Caco-2 (cell line): ENCODE results near the gene RPL37A. TPM values are rescaled to one million over a fixed set of nuclear protein-coding genes. Genes with fewer than 3 reads are reported as not detected.
A peak's percentile ranks its signal among the peaks of the same experiment; 100 is the strongest.

Source experiments
- Bru-seq: library from RNA; stranded (reverse); fragments of 400-500 nt; gene quantifications from one replicate; lab custom pipeline; 2021; lab: Mats Ljungman, UMichigan
- BruChase-seq, 2 experiments: library from RNA; stranded (reverse); fragments of 400-500 nt; gene quantifications; one replicate each; lab custom pipeline; 2021; lab: Mats Ljungman, UMichigan
- BruUV-seq: library from RNA; stranded (reverse); fragments of 400-500 nt; replicated peaks from 2 replicates; lab custom pipeline; 2021; lab: Mats Ljungman, UMichigan
- CTCF ChIA-PET: fragments of 300-600 bp; sonication (Branson Sonifier 250); formaldehyde crosslinking; loops from one replicate; lab custom pipeline; 2022; ENCODE audit warnings: antibody characterized with exemption; lab: Charles Lee
- POLR2A ChIA-PET: fragments of 300-600 bp; sonication (Branson Sonifier 250); formaldehyde crosslinking; loops from one replicate; lab custom pipeline; 2022; ENCODE audit warnings: antibody characterized with exemption; lab: Charles Lee
- DNase-seq, 2 experiments: peaks; one replicate each; pipeline versions ENCODE4 v3.0.0 to v3.0.0-alpha.2; 2020 to 2022
- H3K27me3 ChIP-seq: replicated peaks from 2 replicates; pipeline ENCODE4 v1.6.0; 2011; ENCODE audit warnings: low read length; ENCODE audit not compliant: control insufficient read depth, insufficient read depth
- H3K36me3 ChIP-seq: 2 replicates; pipeline ENCODE4 v1.5.1; 2011; ENCODE audit warnings: low read length; ENCODE audit not compliant: control insufficient read depth, insufficient read depth
- H3K4me1 ChIP-seq: fragments of 250-450 bp; sonication (Bioruptor Pico); 2 replicates; pipeline ENCODE4 v1.5.1; 2020; ENCODE audit warnings: mild to moderate bottlenecking
- H3K4me3 ChIP-seq: 2 replicates; pipeline ENCODE4 v1.5.1; 2011; ENCODE audit warnings: low read depth, mild to moderate bottlenecking, control low read depth, low read length
- H3K9me3 ChIP-seq: fragments of 250-450 bp; sonication (Bioruptor Pico); 2 replicates; pipeline ENCODE4 v1.5.1; 2020; ENCODE audit warnings: mild to moderate bottlenecking, moderate library complexity
- H3K27ac Mint-ChIP-seq: one replicate; pipeline ENCODE4 v1.8.0; 2022; ENCODE audit warnings: mixed read lengths; ENCODE audit not compliant: unreplicated experiment
- H3K27me3 Mint-ChIP-seq: one replicate; pipeline ENCODE4 v1.8.0; 2022; ENCODE audit warnings: mixed read lengths; ENCODE audit not compliant: insufficient read depth, unreplicated experiment
- H3K36me3 Mint-ChIP-seq: one replicate; pipeline ENCODE4 v1.8.0; 2022; ENCODE audit warnings: mild to moderate bottlenecking, mixed read lengths; ENCODE audit not compliant: insufficient read depth, unreplicated experiment
- H3K4me1 Mint-ChIP-seq: one replicate; pipeline ENCODE4 v1.8.0; 2022; ENCODE audit warnings: low read depth, mixed read lengths; ENCODE audit not compliant: unreplicated experiment
- H3K4me3 Mint-ChIP-seq: one replicate; pipeline ENCODE4 v1.8.0; 2022; ENCODE audit warnings: mild to moderate bottlenecking, moderate library complexity, mixed read lengths; ENCODE audit not compliant: unreplicated experiment
- H3K9me3 Mint-ChIP-seq: one replicate; pipeline ENCODE4 v1.8.0; 2022; ENCODE audit warnings: mixed read lengths; ENCODE audit not compliant: unreplicated experiment
- intact Hi-C: fragments of 100-400 bp; cut with micrococcal nuclease; formaldehyde crosslinking; loops from one replicate; pipeline ENCODE4 v1.10.0; 2022; ENCODE audit not compliant: unreplicated experiment
- long read RNA-seq: library from polyadenylated mRNA; stranded (forward); transcript quantifications from one replicate; pipeline ENCODE4 v2.0.0, GENCODE V29; 2022
- total RNA-seq: library from RNA; stranded (reverse); gene quantifications from 2 replicates; pipeline ENCODE4 v1.2.3, GENCODE V29; 2022
- TF ChIP-seq, protein P1 (sequence below), 2 experiments: fragments of 200-600 bp in 1 of 2; IDR thresholded peaks; 1 replicate in 1 of 2; 2 replicates in 1 of 2; pipeline versions ENCODE4 v1.5.1 to v1.8.0; 2011 to 2022; ENCODE audit warnings: antibody characterized with exemption in 1 of 2, control low read depth in 1 of 2, inconsistent platforms in 1 of 2, low read depth in 1 of 2, low read length in 1 of 2, mild to moderate bottlenecking in 1 of 2, moderate library complexity in 1 of 2; ENCODE audit not compliant: insufficient read depth in 1 of 2, severe bottlenecking in 1 of 2, unreplicated experiment in 1 of 2

The RPL37A gene
- total RNA-seq (2,873 and 2,887 TPM in 2 replicates), Bru-seq, nascent RNA (percentile 82 among the genes with signal in this experiment), BruChase-seq, experiment 1, labeled RNA remaining after a 2-hour chase (percentile 82 among the genes with signal in this experiment), BruChase-seq, experiment 2, labeled RNA remaining after a 6-hour chase (percentile 78 among the genes with signal in this experiment)
- long read RNA-seq, transcript RPL37A-201 (3 exons, 742 nt), result minor isoform, 44 of 390 reads
- long read RNA-seq, transcript RPL37A-210 (4 exons, 3,647 nt), result major isoform, 330 of 390 reads
- long read RNA-seq, partial matches to known transcripts, result 11 of 390 reads
- long read RNA-seq, other reads (novel, unspliced or antisense), result 3 of 390 reads

DNA sequence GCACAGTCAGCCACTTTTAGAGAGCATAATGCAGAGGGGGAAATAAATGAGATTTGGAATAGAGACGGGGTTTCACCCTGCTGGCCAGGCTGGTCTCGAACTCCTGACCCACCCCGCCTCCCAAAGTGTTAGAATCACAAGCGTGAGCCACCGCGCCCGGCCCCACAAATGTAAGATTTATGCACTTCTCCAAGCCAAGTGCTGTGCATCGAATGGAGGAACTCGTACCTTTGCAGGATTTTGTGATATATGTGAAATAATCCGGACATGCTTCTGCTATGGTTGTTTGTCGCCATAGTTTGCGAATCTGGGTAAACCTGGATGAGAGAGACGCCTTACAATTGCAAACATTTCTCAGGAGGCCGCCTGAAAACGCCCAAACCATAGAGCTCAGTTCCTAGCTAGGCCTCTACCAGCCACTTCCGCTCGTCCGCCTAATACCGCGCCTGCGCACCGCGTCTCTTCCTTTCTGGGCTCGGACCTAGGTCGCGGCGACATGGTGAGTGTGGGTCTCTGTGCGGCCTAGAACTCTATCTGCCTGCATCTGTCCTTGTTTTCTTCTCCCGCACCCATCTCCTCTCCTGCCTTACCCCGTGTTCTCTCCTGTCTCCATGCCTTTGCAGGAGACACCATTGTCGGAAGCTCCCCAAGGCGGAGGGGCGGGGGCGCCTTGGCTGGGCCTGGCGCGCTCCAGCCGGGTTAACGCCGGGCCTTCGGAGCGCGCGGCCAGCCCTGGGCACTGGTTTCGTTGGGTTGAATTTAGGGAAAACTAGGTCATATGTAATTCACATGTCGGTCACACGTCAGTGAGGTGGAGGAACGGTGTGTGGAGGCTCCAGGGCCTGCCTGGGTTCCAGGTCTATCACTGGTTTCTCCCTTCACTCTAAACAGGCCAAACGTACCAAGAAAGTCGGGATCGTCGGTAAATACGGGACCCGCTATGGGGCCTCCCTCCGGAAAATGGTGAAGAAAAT, at the start of gene RPL37A:
Gene RPL37A, plus strand, starts transcription at position 466 of the 974 bp plus-strand sequence. Its CDS starts 31 bp downstream, at position 497.
- CTCF ChIA-PET, result interaction anchor here (0.6 to 0.7 kb wide), 4 partner anchors 62 to 384 kb away, joined by 3 to 10 read pairs (median 4); no protein-coding TSS in a partner anchor
- H3K9me3 Mint-ChIP-seq, result no peaks in the 10 kb centered on the region
- H3K27me3 ChIP-seq, result no peaks in the 10 kb centered on the region

GRCh38 chr2:216450346-216450745, 48.3 kb upstream of the RPL37A start:
- no peaks in the 10 kb centered on the region for H3K27me3 Mint-ChIP-seq
- H3K4me3 Mint-ChIP-seq, result no peak overlapping the region
- Histone ChIP-seq H3K9me3 (no peaks in the 10 kb centered on the region), H3K4me3 (no peak overlapping the region), H3K27me3 (no peaks in the 10 kb centered on the region), H3K36me3 (no peaks in the 10 kb centered on the region; the same call in 1 of the 2 replicates), H3K4me1 (no peaks in the 10 kb centered on the region)
- TF ChIP-seq, protein P1, sequence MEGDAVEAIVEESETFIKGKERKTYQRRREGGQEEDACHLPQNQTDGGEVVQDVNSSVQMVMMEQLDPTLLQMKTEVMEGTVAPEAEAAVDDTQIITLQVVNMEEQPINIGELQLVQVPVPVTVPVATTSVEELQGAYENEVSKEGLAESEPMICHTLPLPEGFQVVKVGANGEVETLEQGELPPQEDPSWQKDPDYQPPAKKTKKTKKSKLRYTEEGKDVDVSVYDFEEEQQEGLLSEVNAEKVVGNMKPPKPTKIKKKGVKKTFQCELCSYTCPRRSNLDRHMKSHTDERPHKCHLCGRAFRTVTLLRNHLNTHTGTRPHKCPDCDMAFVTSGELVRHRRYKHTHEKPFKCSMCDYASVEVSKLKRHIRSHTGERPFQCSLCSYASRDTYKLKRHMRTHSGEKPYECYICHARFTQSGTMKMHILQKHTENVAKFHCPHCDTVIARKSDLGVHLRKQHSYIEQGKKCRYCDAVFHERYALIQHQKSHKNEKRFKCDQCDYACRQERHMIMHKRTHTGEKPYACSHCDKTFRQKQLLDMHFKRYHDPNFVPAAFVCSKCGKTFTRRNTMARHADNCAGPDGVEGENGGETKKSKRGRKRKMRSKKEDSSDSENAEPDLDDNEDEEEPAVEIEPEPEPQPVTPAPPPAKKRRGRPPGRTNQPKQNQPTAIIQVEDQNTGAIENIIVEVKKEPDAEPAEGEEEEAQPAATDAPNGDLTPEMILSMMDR (IDR thresholded peaks at IDR 0.05; ENCODE audit: insufficient read depth in 1 of 2, low read depth in 1 of 2, low read length in 1 of 2, severe bottlenecking in 1 of 2, unreplicated experiment in 1 of 2), result no peak
- peaks cover 29% of the 10 kb centered on the region for H3K36me3 Mint-ChIP-seq
- H3K9me3 Mint-ChIP-seq, result no peaks in the 10 kb centered on the region
- no peaks in the 10 kb centered on the region for H3K4me1 Mint-ChIP-seq
- no peak overlapping the region for H3K27ac Mint-ChIP-seq
- DNase-seq, result no peak
- BruUV-seq, result no TSS peak
- ChIA-PET CTCF (no interaction called here), POLR2A (interaction anchor here (1.3 kb wide), 1 partner anchor 48 kb away, joined by 3 read pairs; the partner anchor contains the start of gene RPL37A)
- intact Hi-C loops, result no loop called here

More for the DNA sequence above, at the start of gene RPL37A:
- Mint-ChIP-seq H3K4me3 (peak within 1 kb of the TSS; percentile 99), H3K27me3 (no peaks in the 10 kb centered on the region), H3K36me3 (peaks cover 61% of the 10 kb centered on the region), H3K27ac (peak within 1 kb of the TSS; percentile 97), H3K4me1 (peaks cover 7% of the 10 kb centered on the region)
- H3K36me3 ChIP-seq, result peaks cover 12% of the 10 kb centered on the region; the same call in 1 of the 2 replicates
- DNase-seq, result peak; percentile 94 to 96
- intact Hi-C loops, result loop anchor here (2.0 to 10.0 kb wide), 2 partner anchors 86 to 384 kb away; partner anchors contain the start of gene SMARCAL1
- TF ChIP-seq, protein P1 (IDR thresholded peaks at IDR 0.05; ENCODE audit: insufficient read depth in 1 of 2, low read depth in 1 of 2, low read length in 1 of 2, severe bottlenecking in 1 of 2, unreplicated experiment in 1 of 2), result no peak
- no peaks in the 10 kb centered on the region for H3K9me3 ChIP-seq
- POLR2A ChIA-PET, result interaction anchor here (0.5 to 1.6 kb wide), 9 partner anchors 10 to 441 kb away, joined by 3 to 13 read pairs (median 3); partner anchors contain the start of gene SMARCAL1
- H3K4me1 ChIP-seq, result peaks cover 15% of the 10 kb centered on the region; the same call in 1 of the 2 replicates
- TSS peak; percentile 51 for BruUV-seq
- peak within 1 kb of the TSS; percentile 71 for H3K4me3 ChIP-seq
